Nephron progenitor cell (in vitro differentiated cells): Measurements from ENCODE around the gene DLG1.

Experiments
- DNase-seq: peaks from one replicate; pipeline ENCODE4 v3.0.0; 2021
- H3K27ac Mint-ChIP-seq: 2 replicates; pipeline ENCODE4 v1.8.0; 2021; ENCODE audit warnings: mild to moderate bottlenecking, moderate library complexity, mixed read lengths
- H3K27me3 Mint-ChIP-seq: 2 replicates; pipeline ENCODE4 v1.8.0; 2021; ENCODE audit warnings: mild to moderate bottlenecking, low read depth, mixed read lengths; ENCODE audit not compliant: poor library complexity
- H3K36me3 Mint-ChIP-seq: 2 replicates; pipeline ENCODE4 v1.8.0; 2021; ENCODE audit warnings: low read depth, mixed read lengths
- H3K4me1 Mint-ChIP-seq: 2 replicates; pipeline ENCODE4 v1.8.0; 2021; ENCODE audit warnings: mixed read lengths
- H3K4me3 Mint-ChIP-seq: 2 replicates; pipeline ENCODE4 v1.8.0; 2021; ENCODE audit warnings: mild to moderate bottlenecking, moderate library complexity, mixed read lengths
- H3K9me3 Mint-ChIP-seq: 2 replicates; pipeline ENCODE4 v1.8.0; 2021; ENCODE audit warnings: mild to moderate bottlenecking, moderate library complexity, mixed read lengths
- TF ChIP-seq, protein P1 (sequence below): fragments of 200-600 bp; sonication (generic); IDR thresholded peaks from 2 replicates; pipeline ENCODE4 v1.5.0; 2021; ENCODE audit warnings: antibody characterized with exemption

The DLG1 gene

DNA sequence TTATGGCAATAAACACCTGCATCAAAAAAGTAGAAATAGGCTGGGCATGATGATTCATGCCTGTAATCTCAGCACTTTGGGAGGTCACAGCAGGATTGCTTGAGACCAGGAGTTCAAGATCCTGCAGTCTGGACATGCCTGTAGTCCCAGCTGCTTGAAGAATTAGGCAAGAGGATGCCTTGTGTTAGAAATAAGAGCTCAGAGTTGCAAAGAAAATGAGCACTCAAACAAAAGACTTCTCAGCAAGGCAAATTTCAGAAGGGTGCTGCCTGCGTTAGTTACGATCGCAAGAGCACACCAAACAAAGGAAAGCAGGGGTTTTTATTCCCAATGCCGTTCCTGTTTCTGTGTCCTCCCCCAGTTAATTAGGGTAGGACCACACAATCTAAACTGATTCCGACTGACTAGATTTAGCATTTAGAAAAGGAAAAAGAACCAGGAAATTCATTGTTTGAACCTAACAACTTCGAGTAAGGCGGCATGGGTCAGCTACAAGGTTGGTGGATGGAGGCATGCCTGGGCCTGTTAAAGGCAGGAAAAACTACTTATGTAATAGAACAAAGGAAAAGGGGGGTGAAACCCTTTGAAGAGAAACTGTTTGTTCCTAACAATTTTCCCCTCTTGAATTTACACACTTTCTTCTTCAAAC lies 55.5 kb downstream of the DLG1 start:
- DNase-seq, result no peak
- Mint-ChIP-seq H3K27me3 (no peaks in the 10 kb centered on the region), H3K4me3 (no peak overlapping the region), H3K36me3 (peaks cover 100% of the 10 kb centered on the region), H3K27ac (peak overlapping the region; percentile 85), H3K9me3 (peaks cover 98% of the 10 kb centered on the region), H3K4me1 (peaks cover 4% of the 10 kb centered on the region)
- TF ChIP-seq, protein P1, sequence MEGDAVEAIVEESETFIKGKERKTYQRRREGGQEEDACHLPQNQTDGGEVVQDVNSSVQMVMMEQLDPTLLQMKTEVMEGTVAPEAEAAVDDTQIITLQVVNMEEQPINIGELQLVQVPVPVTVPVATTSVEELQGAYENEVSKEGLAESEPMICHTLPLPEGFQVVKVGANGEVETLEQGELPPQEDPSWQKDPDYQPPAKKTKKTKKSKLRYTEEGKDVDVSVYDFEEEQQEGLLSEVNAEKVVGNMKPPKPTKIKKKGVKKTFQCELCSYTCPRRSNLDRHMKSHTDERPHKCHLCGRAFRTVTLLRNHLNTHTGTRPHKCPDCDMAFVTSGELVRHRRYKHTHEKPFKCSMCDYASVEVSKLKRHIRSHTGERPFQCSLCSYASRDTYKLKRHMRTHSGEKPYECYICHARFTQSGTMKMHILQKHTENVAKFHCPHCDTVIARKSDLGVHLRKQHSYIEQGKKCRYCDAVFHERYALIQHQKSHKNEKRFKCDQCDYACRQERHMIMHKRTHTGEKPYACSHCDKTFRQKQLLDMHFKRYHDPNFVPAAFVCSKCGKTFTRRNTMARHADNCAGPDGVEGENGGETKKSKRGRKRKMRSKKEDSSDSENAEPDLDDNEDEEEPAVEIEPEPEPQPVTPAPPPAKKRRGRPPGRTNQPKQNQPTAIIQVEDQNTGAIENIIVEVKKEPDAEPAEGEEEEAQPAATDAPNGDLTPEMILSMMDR, result no peak

DNA sequence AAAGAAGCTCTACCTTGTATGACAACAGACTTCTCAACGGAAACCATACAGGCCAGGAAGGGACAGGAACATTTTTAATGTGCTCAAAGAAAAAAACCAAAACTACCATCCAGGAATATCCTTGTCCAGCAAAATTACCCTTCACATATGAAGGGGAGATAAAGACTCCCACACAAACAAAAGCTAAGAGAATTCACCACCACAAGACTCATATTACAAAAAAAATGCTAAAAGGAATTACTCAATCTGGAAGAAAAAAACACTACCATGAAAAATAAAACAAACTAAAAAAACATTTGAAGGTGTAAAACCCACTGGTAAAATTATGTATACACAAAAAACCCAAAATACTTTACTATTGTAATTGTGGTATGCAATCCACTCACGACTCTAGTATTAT lies 57.2 kb downstream of the DLG1 start:
- Mint-ChIP-seq H3K27me3 (no peaks in the 10 kb centered on the region), H3K36me3 (peaks cover 100% of the 10 kb centered on the region), H3K4me1 (peaks cover 4% of the 10 kb centered on the region), H3K9me3 (peaks cover 100% of the 10 kb centered on the region), H3K27ac (no peak overlapping the region), H3K4me3 (no peak overlapping the region)
- no peak for DNase-seq
- TF ChIP-seq, protein P1, result no peak

- H3K4me1 Mint-ChIP-seq, result peaks cover 13% of the 10 kb centered on the region
Observed at GRCh38 chr3:197239857-197240256, 58.6 kb downstream of the DLG1 start.

DNA sequence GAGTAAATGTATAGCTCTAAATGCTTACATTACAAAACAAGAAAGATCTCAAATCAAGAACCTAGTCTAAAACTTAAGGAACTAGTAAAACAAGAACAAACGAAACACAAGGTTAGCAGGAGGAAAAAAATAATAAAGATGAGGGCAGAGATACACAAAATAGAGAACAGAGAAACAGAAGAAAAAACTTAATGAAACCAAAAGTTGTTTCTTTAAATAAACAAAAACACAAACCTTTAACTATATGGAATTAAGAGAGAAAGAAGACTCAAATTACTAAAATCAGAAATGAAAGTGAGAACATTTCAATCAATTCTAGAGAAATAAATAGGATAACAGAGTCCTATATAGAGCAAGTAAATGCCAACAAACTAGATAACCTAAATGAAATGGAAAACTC lies 59.6 kb downstream of the DLG1 start:
- peaks cover 21% of the 10 kb centered on the region for H3K4me1 Mint-ChIP-seq
- TF ChIP-seq, protein P1, result no peak
- no peaks in the 10 kb centered on the region for H3K27me3 Mint-ChIP-seq
- peak overlapping the region; percentile 4 for H3K27ac Mint-ChIP-seq
- no peak for DNase-seq
- peaks cover 100% of the 10 kb centered on the region for H3K36me3 Mint-ChIP-seq
- H3K4me3 Mint-ChIP-seq, result no peak overlapping the region
- H3K9me3 Mint-ChIP-seq, result peaks cover 100% of the 10 kb centered on the region

More at GRCh38 chr3:197239857-197240256, 58.6 kb downstream of the DLG1 start:
- Mint-ChIP-seq H3K36me3 (peaks cover 100% of the 10 kb centered on the region), H3K27me3 (no peaks in the 10 kb centered on the region), H3K4me3 (no peak overlapping the region), H3K9me3 (peaks cover 100% of the 10 kb centered on the region), H3K27ac (no peak overlapping the region)
- TF ChIP-seq, protein P1, result no peak
- DNase-seq, result no peak

- no peak for DNase-seq
- Mint-ChIP-seq H3K9me3 (peaks cover 93% of the 10 kb centered on the region), H3K36me3 (peaks cover 96% of the 10 kb centered on the region), H3K27me3 (no peaks in the 10 kb centered on the region), H3K27ac (no peak overlapping the region), H3K4me1 (peaks cover 17% of the 10 kb centered on the region), H3K4me3 (no peak overlapping the region)
- TF ChIP-seq, protein P1, result no peak
Observed at GRCh38 chr3:197237897-197238296, 60.5 kb downstream of the DLG1 start.

- Mint-ChIP-seq H3K9me3 (peaks cover 82% of the 10 kb centered on the region), H3K36me3 (peaks cover 94% of the 10 kb centered on the region), H3K4me1 (peaks cover 20% of the 10 kb centered on the region), H3K4me3 (no peak overlapping the region), H3K27me3 (no peaks in the 10 kb centered on the region), H3K27ac (no peak overlapping the region)
- DNase-seq, result no peak
- TF ChIP-seq, protein P1, result no peak
Observed at GRCh38 chr3:197236362-197236761, 62.0 kb downstream of the DLG1 start.
